H9 (cell line): ENCODE measurements around the gene PRAC2. TPM values are rescaled to one million over a fixed set of nuclear protein-coding genes. Genes with fewer than 3 reads are reported as not detected.

Experiments used
- DNase-seq: peaks from one replicate; pipeline ENCODE4 v3.0.0-alpha.2; 2017
- H2AFZ ChIP-seq: one replicate; pipeline ENCODE4 v1.6.1; 2013; ENCODE audit warnings: mild to moderate bottlenecking, low read length, control low read depth, moderate library complexity
- H2AK5ac ChIP-seq: 2 replicates; pipeline ENCODE4 v1.6.1; 2013; ENCODE audit warnings: low read length, control low read depth, mixed read lengths; ENCODE audit not compliant: insufficient read length
- H2BK120ac ChIP-seq: one replicate; pipeline ENCODE4 v1.6.1; 2013; ENCODE audit warnings: low read depth, mild to moderate bottlenecking, low read length, control low read depth, inconsistent platforms; ENCODE audit not compliant: poor library complexity, severe bottlenecking
- H2BK12ac ChIP-seq: 2 replicates; pipeline ENCODE4 v1.6.1; 2013; ENCODE audit warnings: low read length, control low read depth, mixed read lengths, low read depth; ENCODE audit not compliant: insufficient read length
- H2BK15ac ChIP-seq: 2 replicates; pipeline ENCODE4 v1.6.1; 2013; ENCODE audit warnings: low read depth, low read length, control low read depth
- H2BK20ac ChIP-seq: one replicate; pipeline ENCODE4 v1.6.1; 2013; ENCODE audit warnings: low read depth, mild to moderate bottlenecking, low read length, control low read depth, inconsistent platforms; ENCODE audit not compliant: poor library complexity, severe bottlenecking
- H2BK5ac ChIP-seq: 2 replicates; pipeline ENCODE4 v1.6.1; 2013; ENCODE audit warnings: low read length, control low read depth, mixed read lengths; ENCODE audit not compliant: insufficient read length
- H3K14ac ChIP-seq: 2 replicates; pipeline ENCODE4 v1.6.1; 2013; ENCODE audit warnings: low read length, control low read depth; ENCODE audit not compliant: insufficient read depth
- H3K18ac ChIP-seq: 2 replicates; pipeline ENCODE4 v1.6.1; 2013; ENCODE audit warnings: low read depth, mild to moderate bottlenecking, mixed read lengths, low read length, control low read depth; ENCODE audit not compliant: insufficient read length
- H3K23ac ChIP-seq: 2 replicates; pipeline ENCODE4 v1.6.1; 2013; ENCODE audit warnings: low read length, control low read depth, mixed read lengths, low read depth; ENCODE audit not compliant: insufficient read length
- H3K23me2 ChIP-seq: 2 replicates; pipeline ENCODE4 v1.6.1; 2013; ENCODE audit warnings: low read depth, mild to moderate bottlenecking, mixed read lengths, low read length, control low read depth; ENCODE audit not compliant: insufficient read length, poor library complexity, severe bottlenecking
- H3K27ac ChIP-seq: 2 replicates; pipeline ENCODE4 v1.5.1; 2013; ENCODE audit warnings: low read length, control low read depth, mixed read lengths, low read depth; ENCODE audit not compliant: insufficient read length
- H3K27me3 ChIP-seq: 2 replicates; pipeline ENCODE4 v1.6.1; 2013; ENCODE audit warnings: low read length, control low read depth, inconsistent platforms; ENCODE audit not compliant: insufficient read depth
- H3K4ac ChIP-seq: 2 replicates; pipeline ENCODE4 v1.6.1; 2013; ENCODE audit warnings: low read depth, mild to moderate bottlenecking, control low read depth, inconsistent platforms, low read length, moderate library complexity
- H3K4me1 ChIP-seq: 2 replicates; pipeline ENCODE4 v1.6.1; 2013; ENCODE audit warnings: low read length, control low read depth, inconsistent platforms; ENCODE audit not compliant: insufficient read depth
- H3K4me2 ChIP-seq: 2 replicates; pipeline ENCODE4 v1.6.1; 2013; ENCODE audit warnings: low read length, control low read depth, mixed read lengths; ENCODE audit not compliant: insufficient read length, insufficient read depth
- H3K56ac ChIP-seq: 2 replicates; pipeline ENCODE4 v1.6.1; 2013; ENCODE audit warnings: low read depth, mild to moderate bottlenecking, mixed read lengths, low read length, control low read depth; ENCODE audit not compliant: insufficient read length
- H3K79me1 ChIP-seq: 2 replicates; pipeline ENCODE4 v1.6.1; 2013; ENCODE audit warnings: low read depth, mild to moderate bottlenecking, moderate library complexity, low read length, control low read depth, inconsistent platforms; ENCODE audit not compliant: insufficient read depth, poor library complexity, severe bottlenecking
- H3K79me2 ChIP-seq: 2 replicates; pipeline ENCODE4 v1.6.1; 2013; ENCODE audit warnings: low read length, control low read depth, inconsistent platforms; ENCODE audit not compliant: insufficient read depth
- H3K9ac ChIP-seq: 2 replicates; pipeline ENCODE4 v1.6.1; 2013; ENCODE audit warnings: low read length, control low read depth, mixed read lengths; ENCODE audit not compliant: insufficient read length; ENCODE audit errors: extremely low read depth
- H3K9me3 ChIP-seq: one replicate; pipeline ENCODE4 v1.6.1; 2013; ENCODE audit warnings: low read depth, low read length, inconsistent platforms; ENCODE audit not compliant: control insufficient read depth
- H3T11ph ChIP-seq: one replicate; pipeline ENCODE4 v1.6.1; 2013; ENCODE audit warnings: mild to moderate bottlenecking, low read length, control low read depth, inconsistent platforms
- H4K20me1 ChIP-seq: one replicate; pipeline ENCODE4 v1.6.1; 2013; ENCODE audit not compliant: control insufficient read depth, insufficient read length, insufficient read depth
- H4K5ac ChIP-seq: 2 replicates; pipeline ENCODE4 v1.6.1; 2013; ENCODE audit warnings: low read depth, mild to moderate bottlenecking, mixed read lengths, low read length, control low read depth; ENCODE audit not compliant: insufficient read length
- H4K8ac ChIP-seq: replicated peaks from 2 replicates; pipeline ENCODE4 v1.6.1; 2013; ENCODE audit warnings: low read length, control low read depth, mixed read lengths, low read depth; ENCODE audit not compliant: insufficient read length
- H4K91ac ChIP-seq: 2 replicates; pipeline ENCODE4 v1.6.1; 2013; ENCODE audit warnings: low read depth, mild to moderate bottlenecking, moderate library complexity, mixed read lengths, low read length, control low read depth; ENCODE audit not compliant: insufficient read length
- H3K27ac Mint-ChIP-seq, 3 experiments: 2 replicates in 2 of 3; 3 replicates in 1 of 3; pipeline ENCODE4 v1.8.0; 2020 to 2021; ENCODE audit warnings: mixed read lengths in 3 of 3, mild to moderate bottlenecking in 1 of 3, moderate library complexity in 1 of 3
- H3K27me3 Mint-ChIP-seq: 2 replicates; pipeline ENCODE4 v1.8.0; 2021; ENCODE audit warnings: low read depth, mild to moderate bottlenecking, moderate library complexity, mixed read lengths
- H3K36me3 Mint-ChIP-seq, 3 experiments: 2 replicates in 2 of 3; 3 replicates in 1 of 3; pipeline ENCODE4 v1.8.0; 2020 to 2021; ENCODE audit warnings: low read depth in 3 of 3, mixed read lengths in 3 of 3; ENCODE audit not compliant: insufficient read depth in 1 of 3
- H3K4me1 Mint-ChIP-seq, 2 experiments: 2 replicates each; pipeline ENCODE4 v1.8.0; 2020; ENCODE audit warnings: mixed read lengths in 2 of 2
- H3K4me3 Mint-ChIP-seq, 2 experiments: 2 replicates in 1 of 2; 3 replicates in 1 of 2; pipeline ENCODE4 v1.8.0; 2020 to 2021; ENCODE audit warnings: mild to moderate bottlenecking in 2 of 2, mixed read lengths in 2 of 2, moderate library complexity in 1 of 2
- H3K9me3 Mint-ChIP-seq, 2 experiments: 2 replicates in 1 of 2; 3 replicates in 1 of 2; pipeline ENCODE4 v1.8.0; 2020; ENCODE audit warnings: mild to moderate bottlenecking in 2 of 2, mixed read lengths in 2 of 2, moderate library complexity in 1 of 2
- WGBS: extraction: QIAGEN DNeasy Blood & Tissue Kit; methylation state at CpG from one replicate; pipeline ENCODE4 v1.1.7; 2013; ENCODE audit warnings: missing lambda C conversion rate, low lambda C conversion rate, mixed read lengths; ENCODE audit not compliant: insufficient read length; ENCODE audit errors: extremely low coverage; 5-methylcytosine and 5-hydroxymethylcytosine counted together
- total RNA-seq: library from RNA; stranded (reverse); gene quantifications from 2 replicates; pipeline ENCODE4 v1.2.1, GENCODE V29; 2021
- TF ChIP-seq, protein P1 (sequence below): fragments of 200-600 bp; sonication (generic); conservative IDR thresholded peaks from 3 replicates; pipeline ENCODE4 v1.8.0; 2021; ENCODE audit warnings: antibody characterized with exemption, mild to moderate bottlenecking

Gene PRAC2
- total RNA-seq, 1 experiment from 2014 or later = not detected

- peak within 1 kb of the TSS; percentile 52 for H3K4me2 ChIP-seq
- no peak within 1 kb of the TSS for H3K23ac ChIP-seq
- no CpG with 5 or more reads among the region's 55 CpGs for WGBS
- H3T11ph ChIP-seq = no peak within 1 kb of the TSS
- H2AFZ ChIP-seq = no peak within 1 kb of the TSS
- DNase-seq = peak; percentile 81
- no peak within 1 kb of the TSS for H3K18ac ChIP-seq
- no peak within 1 kb of the TSS for H3K9ac ChIP-seq
- H2BK5ac ChIP-seq = no peak within 1 kb of the TSS
- H2BK20ac ChIP-seq = no peak within 1 kb of the TSS
- peaks cover 100% of the 10 kb centered on the region for H3K27me3 Mint-ChIP-seq
- no peak within 1 kb of the TSS for H4K8ac ChIP-seq
- no peak within 1 kb of the TSS for H2BK12ac ChIP-seq
- H3K14ac ChIP-seq = no peak within 1 kb of the TSS; the same call in 1 of the 2 replicates
- H3K9me3 ChIP-seq = no peaks in the 10 kb centered on the region
- no peak within 1 kb of the TSS for H4K5ac ChIP-seq
- H3K79me2 ChIP-seq = no peaks in the 10 kb centered on the region
- H2AK5ac ChIP-seq = no peak within 1 kb of the TSS
- peaks cover 4% of the 10 kb centered on the region for H3K23me2 ChIP-seq
- peaks cover 99% of the 10 kb centered on the region for H3K27me3 ChIP-seq
- H4K91ac ChIP-seq = no peak within 1 kb of the TSS
- H3K4me1 Mint-ChIP-seq = peaks cover 16 to 26% of the 10 kb centered on the region in 2 experiments
- no peak within 1 kb of the TSS for H3K56ac ChIP-seq
- TF ChIP-seq, protein P1, sequence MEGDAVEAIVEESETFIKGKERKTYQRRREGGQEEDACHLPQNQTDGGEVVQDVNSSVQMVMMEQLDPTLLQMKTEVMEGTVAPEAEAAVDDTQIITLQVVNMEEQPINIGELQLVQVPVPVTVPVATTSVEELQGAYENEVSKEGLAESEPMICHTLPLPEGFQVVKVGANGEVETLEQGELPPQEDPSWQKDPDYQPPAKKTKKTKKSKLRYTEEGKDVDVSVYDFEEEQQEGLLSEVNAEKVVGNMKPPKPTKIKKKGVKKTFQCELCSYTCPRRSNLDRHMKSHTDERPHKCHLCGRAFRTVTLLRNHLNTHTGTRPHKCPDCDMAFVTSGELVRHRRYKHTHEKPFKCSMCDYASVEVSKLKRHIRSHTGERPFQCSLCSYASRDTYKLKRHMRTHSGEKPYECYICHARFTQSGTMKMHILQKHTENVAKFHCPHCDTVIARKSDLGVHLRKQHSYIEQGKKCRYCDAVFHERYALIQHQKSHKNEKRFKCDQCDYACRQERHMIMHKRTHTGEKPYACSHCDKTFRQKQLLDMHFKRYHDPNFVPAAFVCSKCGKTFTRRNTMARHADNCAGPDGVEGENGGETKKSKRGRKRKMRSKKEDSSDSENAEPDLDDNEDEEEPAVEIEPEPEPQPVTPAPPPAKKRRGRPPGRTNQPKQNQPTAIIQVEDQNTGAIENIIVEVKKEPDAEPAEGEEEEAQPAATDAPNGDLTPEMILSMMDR = no peak
- H3K4me3 Mint-ChIP-seq = peak within 1 kb of the TSS; percentile 30 to 74
- H3K4me1 ChIP-seq = no peaks in the 10 kb centered on the region
- H3K79me1 ChIP-seq = no peaks in the 10 kb centered on the region
- H3K27ac ChIP-seq = no peak within 1 kb of the TSS
- H3K27ac Mint-ChIP-seq = no peak within 1 kb of the TSS
- H3K36me3 Mint-ChIP-seq = peaks cover 0 to 2% (median 0%) of the 10 kb centered on the region in 3 experiments; a peak in 1 of 7 replicates
- peaks cover 4% of the 10 kb centered on the region for H4K20me1 ChIP-seq
- peaks cover 4 to 15% of the 10 kb centered on the region in 2 experiments; a peak in 3 of 5 replicates for H3K9me3 Mint-ChIP-seq
- H3K4ac ChIP-seq = no peak within 1 kb of the TSS
- H2BK120ac ChIP-seq = no peak within 1 kb of the TSS
- no peak within 1 kb of the TSS for H2BK15ac ChIP-seq
Measured at GRCh38 chr17:48728232-48729231, 5.5 kb downstream of the PRAC2 start, which contains the start of gene HOXB13. TSS of gene HOXB13 (minus strand) at chr17:48728750. CDS start at chr17:48728593, 157 bp downstream.
